SKM-1 treated with dmso at 0.1 percent for 144 hours (cell line): ENCODE measurements around the gene NHS.
"Not testable (repeated sequence)": the region's sequence is repeated elsewhere in the genome, so short reads cannot be mapped to it uniquely, and the experiment has no call there.

Experiments used
- DNase-seq: peaks from one replicate; lab custom pipeline; 2025; ENCODE audit not compliant: unreplicated experiment; lab: John Stamatoyannopoulos, UW

NHS gene

DNA sequence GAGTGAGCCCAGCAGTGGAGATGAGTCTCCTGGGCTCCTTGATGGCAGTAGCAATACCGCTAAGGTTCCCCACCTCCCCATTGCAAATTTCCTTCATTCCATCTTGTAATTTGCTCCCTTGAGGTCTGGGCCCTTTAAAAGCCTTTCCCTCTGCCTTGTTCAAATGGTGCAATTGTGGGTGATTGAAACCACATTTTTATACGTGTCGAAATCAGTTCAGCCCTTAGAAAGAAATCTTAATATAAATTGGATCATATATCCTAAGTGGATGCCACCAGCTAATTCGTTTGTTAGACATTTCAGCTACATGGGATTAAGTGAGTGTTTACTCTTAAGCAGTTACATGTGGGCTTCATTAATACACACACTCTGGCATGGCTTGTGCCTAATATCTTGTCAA, 68.6 kb downstream of the NHS start:
- no peak for DNase-seq

DNA sequence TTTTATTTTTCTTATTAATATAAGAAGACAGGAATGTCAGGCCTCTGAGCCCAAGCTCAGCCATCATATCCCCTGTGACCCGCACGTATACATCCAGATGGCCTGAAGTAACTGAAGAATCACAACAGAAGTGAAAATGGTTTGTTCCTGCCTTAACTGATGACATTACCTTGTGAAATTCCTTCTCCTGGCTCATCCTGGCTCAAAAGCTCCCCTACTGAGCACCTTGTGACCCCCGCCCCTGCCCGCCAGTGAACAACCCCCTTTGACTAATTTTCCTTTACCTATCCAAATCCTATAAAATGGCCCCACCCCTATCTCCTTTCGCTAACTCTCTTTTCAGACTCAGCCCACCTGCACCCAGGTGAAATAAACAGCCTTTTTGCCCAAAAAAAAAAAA, 71.3 kb downstream of the NHS start:
- not testable (repeated sequence) for DNase-seq

GRCh38 chrX:17448188-17448587, 73.2 kb downstream of the NHS start:
- DNase-seq, result no peak

GRCh38 chrX:17449866-17450265, 74.9 kb downstream of the NHS start:
- no peak for DNase-seq

DNA sequence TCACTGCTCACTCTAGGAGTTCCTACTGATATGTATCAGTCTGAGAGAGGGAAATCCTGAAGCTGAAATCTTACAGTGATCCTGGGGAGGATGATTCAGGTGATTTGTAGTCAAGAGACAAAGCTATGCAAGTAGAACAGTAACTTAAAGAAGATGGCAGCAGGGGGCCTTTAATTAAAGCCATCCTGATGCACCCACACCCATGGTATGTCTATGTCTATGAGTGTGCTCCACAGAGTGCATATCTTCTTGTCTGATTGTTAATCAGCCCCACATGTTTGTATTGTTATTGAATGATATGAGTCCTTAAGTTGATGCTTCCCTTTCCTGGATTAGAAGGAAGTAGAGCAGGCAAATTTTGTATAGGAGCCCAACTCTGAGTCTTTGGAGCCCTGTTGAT, 78.8 kb downstream of the NHS start:
- DNase-seq, result no peak

DNA sequence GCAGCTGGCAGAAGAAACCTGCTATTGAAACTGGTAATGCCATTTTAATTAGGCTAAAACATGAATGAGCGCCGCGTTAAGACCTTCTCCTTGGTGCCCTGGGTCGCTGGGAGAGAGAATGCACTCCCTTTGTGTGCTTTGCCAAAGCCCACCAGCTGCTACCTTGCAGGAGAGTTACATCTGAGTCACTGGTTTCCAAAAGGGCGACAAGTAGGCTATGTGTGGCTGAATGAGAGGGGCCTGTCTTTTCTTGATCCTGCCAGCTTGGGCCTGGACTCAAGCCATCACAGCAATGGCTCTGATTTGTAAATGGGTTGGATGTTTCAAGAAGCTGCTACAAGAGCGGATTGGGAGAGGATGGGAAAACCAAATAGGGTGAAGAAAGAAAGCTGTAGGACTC, 81.5 kb downstream of the NHS start:
- no peak for DNase-seq

GRCh38 chrX:17459008-17459611, 84.1 kb downstream of the NHS start:
- no peak for DNase-seq

DNA sequence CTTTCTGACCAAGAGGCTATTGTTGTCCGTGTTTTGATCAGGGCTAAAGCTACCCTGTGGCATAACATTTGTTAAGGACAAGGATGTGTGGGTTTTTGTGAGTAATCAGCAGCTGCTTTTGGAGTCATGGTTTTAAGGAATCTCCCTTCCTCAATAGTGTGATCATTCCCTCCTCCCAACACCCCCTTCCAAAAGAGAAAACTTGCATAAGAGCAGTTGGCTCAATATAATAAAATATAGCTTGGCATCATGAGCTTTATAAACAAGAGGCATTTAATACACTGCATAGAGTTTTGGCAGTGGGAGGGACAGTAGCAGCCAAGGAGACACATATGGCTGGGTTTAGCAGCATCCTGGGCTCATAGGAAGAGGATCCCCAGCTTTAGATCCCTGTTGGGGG, 84.7 kb downstream of the NHS start:
- no peak for DNase-seq

DNA sequence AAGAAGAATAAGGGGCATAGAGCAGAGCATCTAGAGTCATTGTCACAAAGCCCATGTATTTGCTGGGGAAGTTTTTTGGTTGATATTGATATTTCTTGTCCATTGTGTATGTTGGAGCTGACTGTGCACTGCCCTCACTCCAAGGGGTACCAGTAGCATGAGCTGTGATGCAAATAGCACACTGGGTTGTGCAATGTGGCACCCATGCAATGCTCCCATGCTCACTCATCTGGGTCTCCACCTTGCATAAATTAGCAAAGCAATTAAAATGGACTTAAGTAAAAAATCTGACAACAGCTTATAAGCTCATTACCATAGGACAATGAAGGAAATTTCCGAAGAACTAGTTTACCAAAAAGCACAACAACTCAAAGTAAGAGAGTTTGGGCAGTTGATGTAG, 87.9 kb downstream of the NHS start:
- no peak for DNase-seq

GRCh38 chrX:17464194-17464593, 89.2 kb downstream of the NHS start:
- no peak for DNase-seq

- no peak for DNase-seq
Observed at GRCh38 chrX:17465201-17465600, 90.2 kb downstream of the NHS start.

DNA sequence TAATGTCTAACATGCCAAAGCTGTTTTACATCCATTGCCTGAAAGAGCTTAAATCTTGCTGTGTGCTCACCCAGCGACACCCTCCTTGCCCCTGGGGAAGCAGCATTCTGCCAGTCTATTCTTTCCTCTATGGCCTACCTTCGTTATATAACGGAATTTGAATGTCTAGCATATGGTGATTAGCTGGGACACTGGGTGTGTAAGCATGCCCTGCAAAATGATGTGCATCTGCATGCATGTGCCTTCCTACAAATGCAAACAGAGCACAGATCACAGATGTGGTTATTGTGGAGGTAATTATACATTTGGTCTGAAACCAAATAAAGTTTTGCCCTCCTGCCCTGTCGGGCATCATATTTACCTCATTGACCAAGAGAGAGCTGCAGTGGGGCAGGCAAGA, 90.8 kb downstream of the NHS start:
- DNase-seq, result no peak

DNA sequence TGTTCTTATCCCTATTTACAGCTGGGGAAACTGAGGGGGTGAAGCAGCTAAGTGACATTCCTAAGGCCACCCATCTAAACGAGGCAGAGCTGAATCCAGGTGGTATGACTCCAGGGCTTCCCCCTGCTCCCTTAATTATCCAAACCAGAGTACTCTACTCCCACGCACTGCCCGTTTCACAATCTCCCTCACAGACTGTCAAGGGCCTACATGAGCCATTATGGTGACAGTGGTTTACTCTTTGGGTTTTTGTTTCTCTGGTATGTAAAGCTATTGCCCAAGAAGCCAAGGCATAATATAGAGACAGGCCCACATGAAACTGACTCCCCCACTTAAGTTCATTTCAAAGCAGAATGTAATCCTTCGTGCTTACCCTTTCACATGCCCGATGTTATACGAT, 95.1 kb downstream of the NHS start:
- DNase-seq, result no peak

GRCh38 chrX:17471121-17471520, 96.1 kb downstream of the NHS start:
- no peak for DNase-seq

- DNase-seq, result no peak
Observed at GRCh38 chrX:17471861-17472260, 96.9 kb downstream of the NHS start.

- DNase-seq, result no peak
Observed at GRCh38 chrX:17472424-17472823, 97.4 kb downstream of the NHS start.

DNA sequence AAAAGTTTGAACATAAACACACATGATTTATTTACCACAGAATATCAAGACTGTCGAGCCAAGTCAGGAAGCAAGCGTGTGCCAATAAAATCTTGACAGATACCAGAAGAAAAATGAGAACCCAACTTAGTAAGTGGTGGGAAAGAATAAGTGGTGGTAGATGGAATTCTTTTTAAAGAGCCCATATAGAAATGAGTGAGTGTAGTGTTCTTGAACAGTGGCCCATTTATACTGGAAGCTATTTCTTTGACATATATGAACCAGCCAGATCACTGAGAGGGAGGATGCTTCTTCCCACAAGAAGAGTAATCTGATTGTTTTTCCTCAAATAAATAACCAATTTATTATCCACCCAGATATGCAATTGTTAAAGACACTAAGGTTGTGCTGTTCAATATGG, 98.0 kb downstream of the NHS start:
- no peak for DNase-seq

GRCh38 chrX:17474892-17475291, 99.9 kb downstream of the NHS start:
- no peak for DNase-seq

DNA sequence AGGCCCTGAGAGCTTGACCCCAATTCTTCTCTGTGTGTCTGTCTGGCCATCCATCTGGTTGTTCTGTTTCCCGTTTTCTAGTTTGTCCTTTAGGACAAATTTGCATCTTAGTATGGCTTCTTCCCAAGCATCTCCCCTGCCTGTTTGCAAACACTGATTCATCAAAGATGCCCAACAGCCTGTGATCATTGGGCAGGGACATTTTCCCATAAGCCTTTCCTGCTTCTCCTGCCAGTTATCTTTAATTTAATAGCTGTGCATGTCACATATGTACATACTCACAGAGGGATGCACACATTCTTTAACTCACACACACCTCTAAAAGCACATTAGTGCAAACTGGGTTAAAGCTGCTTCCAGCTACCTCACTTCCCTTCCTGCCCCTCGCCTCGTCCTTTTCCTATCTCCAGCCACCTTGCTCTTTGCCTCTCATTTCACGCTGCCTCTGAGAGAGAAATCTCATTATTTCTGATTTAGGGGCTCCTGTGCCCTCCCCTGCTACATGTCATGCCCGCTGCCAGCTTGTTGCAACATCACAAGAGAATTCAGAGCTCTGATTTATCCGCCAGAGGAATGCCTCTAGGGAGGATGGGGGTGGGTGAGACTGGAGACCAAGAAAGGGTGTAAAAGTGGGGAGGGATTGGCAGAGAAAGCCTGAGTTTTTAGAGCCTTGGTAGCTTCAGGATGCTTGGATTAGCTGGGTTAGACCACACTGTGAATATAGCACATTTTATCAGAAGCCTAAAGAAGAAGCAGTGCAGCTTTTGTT, 100.6 kb downstream of the NHS start:
- DNase-seq, result no peak

DNA sequence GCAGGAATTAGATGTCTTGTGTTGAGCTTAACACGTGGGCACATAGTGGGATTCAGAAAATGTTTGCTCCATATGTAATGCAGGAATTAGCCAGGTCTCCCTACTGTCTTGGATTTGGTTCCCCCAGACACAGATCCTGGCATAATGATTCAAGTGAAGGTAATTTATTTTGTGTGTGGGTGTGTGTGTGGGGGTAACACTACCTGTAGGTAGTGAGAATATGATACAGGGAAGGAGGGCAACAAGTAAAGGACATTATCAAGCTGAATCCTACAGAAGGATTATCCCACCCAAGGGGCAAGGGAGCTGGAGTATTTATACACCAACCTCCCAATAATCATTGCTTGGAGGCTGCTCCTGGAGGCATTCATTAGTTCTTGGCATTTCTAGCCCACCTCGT, 101.4 kb downstream of the NHS start:
- no peak for DNase-seq

DNA sequence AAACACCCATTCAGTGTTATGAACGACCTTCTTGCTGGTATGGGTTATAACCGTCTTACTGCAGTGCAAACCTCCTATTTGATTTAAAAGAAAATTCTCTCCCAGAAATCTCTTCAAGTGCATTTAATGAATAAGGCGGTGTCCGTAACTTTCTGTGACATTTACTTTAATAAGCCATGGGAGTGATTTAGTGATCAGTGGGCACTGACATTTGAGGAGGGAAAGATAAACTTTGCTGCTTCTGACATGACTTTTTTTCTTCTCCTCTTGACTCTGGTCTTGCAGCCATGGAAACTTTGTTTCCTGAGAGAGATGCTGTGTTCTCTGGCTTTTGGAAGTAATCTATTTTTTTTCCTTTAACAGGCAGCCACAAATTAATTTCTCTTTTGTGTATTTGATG, 106.1 kb downstream of the NHS start:
- DNase-seq, result no peak

DNA sequence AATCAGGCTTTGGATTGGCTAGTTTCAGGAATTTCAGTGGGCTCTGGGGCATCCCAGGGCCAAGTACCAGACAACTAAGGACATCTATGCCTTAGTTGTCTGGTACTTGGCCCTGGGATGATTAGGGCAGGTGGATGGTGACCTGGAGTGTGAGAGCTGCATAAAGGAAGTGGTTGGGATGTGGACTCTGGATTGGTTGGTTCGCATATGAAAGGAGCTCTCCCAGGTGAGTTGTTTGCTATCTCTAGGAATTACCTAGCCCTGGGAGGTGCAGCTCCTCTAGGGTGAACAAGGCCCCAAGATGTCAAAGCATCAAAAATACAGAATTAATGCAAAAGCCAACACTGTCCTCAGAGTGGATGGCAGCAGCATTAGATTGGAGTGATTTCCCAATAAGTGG, 109.6 kb downstream of the NHS start:
- DNase-seq, result no peak

DNA sequence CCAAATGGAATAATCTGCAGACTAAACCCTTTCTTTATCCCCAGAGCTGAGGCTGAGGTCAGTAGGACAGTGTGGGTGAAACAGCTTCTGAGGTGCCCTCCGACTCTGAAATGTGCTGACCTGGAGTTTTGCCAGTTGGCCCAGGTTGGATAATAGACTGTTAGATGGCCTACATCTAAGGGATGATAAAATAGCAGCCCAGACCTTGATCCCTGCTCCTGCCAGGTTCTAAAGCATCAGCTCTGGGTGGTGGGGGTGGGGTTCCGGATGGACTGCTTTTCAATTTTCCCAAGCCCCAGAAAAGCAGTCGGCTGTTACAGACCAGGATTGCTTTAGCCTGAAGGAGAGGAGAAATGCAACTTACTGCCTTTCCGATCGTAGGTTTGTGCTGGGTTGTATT, 110.4 kb downstream of the NHS start:
- no peak for DNase-seq
